Activated CD8-positive, alpha-beta T cell treated with anti-CD3 and anti-CD28 coated beads for 36 hours (primary cell): Measurements from ENCODE around the gene TAF9B. TPM values are rescaled to one million over a fixed set of nuclear protein-coding genes. Genes with fewer than 3 reads are reported as not detected.
A peak's percentile ranks its signal among the peaks of the same experiment; 100 is the strongest.
"Not testable (repeated sequence)": the region's sequence is repeated elsewhere in the genome, so short reads cannot be mapped to it uniquely, and the experiment has no call there.

Experiments
- ATAC-seq: fragments of 200-7000 bp; cut with Tn5 transposase; one replicate; pipeline ENCODE4 v1.10.0; 2021; ENCODE audit warnings: mild to moderate bottlenecking, moderate library complexity
- CTCF ChIA-PET: fragments of 350-600 bp; sonication (Branson Sonifier 250); formaldehyde crosslinking; loops from one replicate; lab custom pipeline; 2021; ENCODE audit warnings: antibody characterized with exemption; lab: Charles Lee
- POLR2A ChIA-PET: fragments of 350-600 bp; sonication (Branson Sonifier 250); formaldehyde crosslinking; loops from one replicate; lab custom pipeline; 2021; ENCODE audit warnings: antibody characterized with exemption; lab: Charles Lee
- DNase-seq: peaks from one replicate; pipeline ENCODE4 v3.0.0-alpha.2; 2020
- H3K27ac Mint-ChIP-seq: one replicate; pipeline ENCODE4 v1.8.0; 2021; ENCODE audit warnings: mild to moderate bottlenecking, mixed read lengths
- H3K27me3 Mint-ChIP-seq: one replicate; pipeline ENCODE4 v1.8.0; 2021; ENCODE audit warnings: mixed read lengths
- H3K36me3 Mint-ChIP-seq: one replicate; pipeline ENCODE4 v1.8.0; 2021; ENCODE audit warnings: low read depth, mixed read lengths
- H3K4me1 Mint-ChIP-seq: one replicate; pipeline ENCODE4 v1.8.0; 2021; ENCODE audit warnings: low read depth, mixed read lengths
- H3K4me3 Mint-ChIP-seq: one replicate; pipeline ENCODE4 v1.8.0; 2021; ENCODE audit warnings: mild to moderate bottlenecking, moderate library complexity, mixed read lengths
- H3K9me3 Mint-ChIP-seq: one replicate; pipeline ENCODE4 v1.8.0; 2021; ENCODE audit warnings: mixed read lengths
- intact Hi-C: fragments of 100-400 bp; cut with micrococcal nuclease; formaldehyde crosslinking; loops from one replicate; pipeline ENCODE4 v1.10.0; 2022
- total RNA-seq, 2 experiments: library from RNA; stranded (reverse); gene quantifications; one replicate each; pipeline ENCODE4 v1.2.3, GENCODE V29; 2021
- TF ChIP-seq, protein P1 (sequence below): fragments of 200-600 bp; IDR thresholded peaks from one replicate; pipeline ENCODE4 v1.8.0; 2022; ENCODE audit warnings: antibody characterized with exemption, mild to moderate bottlenecking

The TAF9B gene
- total RNA-seq, 2 experiments from 2014 or later, result 11.3 to 13.4 TPM

DNA sequence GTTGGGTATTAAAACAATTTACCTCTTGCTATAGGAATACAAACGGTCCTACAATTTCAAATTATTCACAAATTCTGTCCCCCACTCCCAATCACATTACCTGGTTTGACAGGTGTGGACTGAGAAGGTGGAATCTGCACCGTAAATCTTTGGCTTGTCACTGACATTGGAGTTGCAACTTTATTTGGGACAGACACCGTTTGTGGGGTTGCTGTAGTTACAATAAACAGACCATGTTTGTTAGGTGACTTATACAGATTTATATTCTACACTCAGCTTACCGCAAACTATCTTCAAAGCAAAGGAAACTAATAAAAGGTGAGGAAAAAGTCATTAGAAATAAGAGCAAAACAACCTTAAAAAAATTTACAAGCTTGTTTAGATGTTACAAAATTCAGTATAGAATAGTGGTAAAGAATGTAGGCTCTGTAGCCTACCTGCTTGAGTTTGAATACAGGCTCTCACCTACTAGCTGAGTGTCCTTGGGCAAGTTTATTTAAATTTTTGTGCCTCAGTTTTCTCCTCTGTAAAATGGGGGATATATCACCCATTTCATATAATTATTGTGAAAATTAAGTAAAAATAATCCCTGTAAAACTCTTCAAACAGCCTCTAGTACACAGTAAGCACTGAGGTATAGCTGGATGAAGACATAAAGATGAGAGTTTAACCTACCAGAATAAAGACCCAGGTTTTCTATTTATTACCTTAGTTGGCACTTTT is 6.1 kb downstream of the TAF9B start:
- Mint-ChIP-seq H3K27ac (no peak overlapping the region), H3K27me3 (no peaks in the 10 kb centered on the region), H3K36me3 (peaks cover 20% of the 10 kb centered on the region), H3K4me1 (peaks cover 8% of the 10 kb centered on the region), H3K4me3 (no peak overlapping the region), H3K9me3 (no peaks in the 10 kb centered on the region)
- ChIA-PET POLR2A (interaction anchor here (0.8 to 1.0 kb wide), 2 partner anchors 29 to 30 kb away, joined by 3 read pairs; partner anchors contain the start of gene PGK1), CTCF (no interaction called here)
- TF ChIP-seq, protein P1, sequence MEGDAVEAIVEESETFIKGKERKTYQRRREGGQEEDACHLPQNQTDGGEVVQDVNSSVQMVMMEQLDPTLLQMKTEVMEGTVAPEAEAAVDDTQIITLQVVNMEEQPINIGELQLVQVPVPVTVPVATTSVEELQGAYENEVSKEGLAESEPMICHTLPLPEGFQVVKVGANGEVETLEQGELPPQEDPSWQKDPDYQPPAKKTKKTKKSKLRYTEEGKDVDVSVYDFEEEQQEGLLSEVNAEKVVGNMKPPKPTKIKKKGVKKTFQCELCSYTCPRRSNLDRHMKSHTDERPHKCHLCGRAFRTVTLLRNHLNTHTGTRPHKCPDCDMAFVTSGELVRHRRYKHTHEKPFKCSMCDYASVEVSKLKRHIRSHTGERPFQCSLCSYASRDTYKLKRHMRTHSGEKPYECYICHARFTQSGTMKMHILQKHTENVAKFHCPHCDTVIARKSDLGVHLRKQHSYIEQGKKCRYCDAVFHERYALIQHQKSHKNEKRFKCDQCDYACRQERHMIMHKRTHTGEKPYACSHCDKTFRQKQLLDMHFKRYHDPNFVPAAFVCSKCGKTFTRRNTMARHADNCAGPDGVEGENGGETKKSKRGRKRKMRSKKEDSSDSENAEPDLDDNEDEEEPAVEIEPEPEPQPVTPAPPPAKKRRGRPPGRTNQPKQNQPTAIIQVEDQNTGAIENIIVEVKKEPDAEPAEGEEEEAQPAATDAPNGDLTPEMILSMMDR, result no peak
- ATAC-seq (no peak), DNase-seq (no peak)
- intact Hi-C loops, result loop anchor here (10.0 kb wide), 1 partner anchor 391 kb away; no protein-coding TSS in a partner anchor

DNA sequence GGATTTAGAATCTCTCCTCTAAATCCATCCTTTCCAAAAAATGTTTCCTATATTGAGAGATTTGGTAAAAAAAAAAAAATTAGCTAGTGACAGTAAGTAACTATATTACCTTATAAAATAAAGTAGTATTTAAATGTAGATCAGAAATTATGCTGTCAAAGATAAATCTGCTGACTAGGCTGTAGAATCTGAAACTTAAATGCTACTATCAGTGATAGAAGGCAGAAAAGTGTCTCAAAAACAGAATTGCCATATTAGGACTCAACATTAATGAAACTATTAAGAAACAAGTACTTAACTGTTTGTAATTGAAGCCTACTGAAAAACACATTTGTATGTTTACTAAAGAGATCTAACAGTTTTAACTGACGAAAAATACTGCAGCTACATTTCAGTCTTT is 8.3 kb downstream of the TAF9B start:
- H3K27ac Mint-ChIP-seq, result peak overlapping the region; percentile 59
- H3K4me1 Mint-ChIP-seq, result peaks cover 5% of the 10 kb centered on the region
- no peaks in the 10 kb centered on the region for H3K27me3 Mint-ChIP-seq
- no peak for ATAC-seq
- no peak for DNase-seq
- H3K9me3 Mint-ChIP-seq, result no peaks in the 10 kb centered on the region
- CTCF ChIA-PET, result no interaction called here
- POLR2A ChIA-PET, result interaction anchor here (2.4 to 3.9 kb wide), 3 partner anchors 8 to 26 kb away, joined by 8 to 29 read pairs (median 11); partner anchors contain the start of genes PGK1 and TAF9B
- TF ChIP-seq, protein P1, result no peak
- intact Hi-C loops, result loop anchor here (10.0 kb wide), 1 partner anchor 394 kb away; no protein-coding TSS in a partner anchor
- peaks cover 35% of the 10 kb centered on the region for H3K36me3 Mint-ChIP-seq
- no peak overlapping the region for H3K4me3 Mint-ChIP-seq

DNA sequence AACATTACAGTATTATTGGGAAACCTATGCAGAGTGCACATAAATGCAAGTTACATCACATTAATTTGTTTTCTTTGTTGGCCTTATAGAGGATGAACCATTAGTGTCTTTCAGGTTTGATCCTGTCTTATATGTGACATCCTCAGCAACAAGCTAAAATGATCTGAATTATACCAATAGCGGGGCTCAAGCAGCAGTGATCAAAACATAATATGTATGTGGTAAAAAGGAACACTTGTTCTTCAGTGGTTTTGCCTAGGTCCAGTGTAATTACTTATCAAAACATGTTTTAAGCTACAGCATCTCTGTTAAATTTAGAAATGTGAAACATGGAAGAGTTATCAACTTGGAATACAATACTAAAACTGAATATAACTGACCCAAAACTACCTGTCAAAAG is 9.1 kb downstream of the TAF9B start:
- intact Hi-C loops, result loop anchor here (10.0 kb wide), 1 partner anchor 394 kb away; no protein-coding TSS in a partner anchor
- Mint-ChIP-seq H3K27ac (peak overlapping the region; percentile 59), H3K36me3 (peaks cover 41% of the 10 kb centered on the region), H3K4me3 (peak overlapping the region; percentile 5), H3K9me3 (no peaks in the 10 kb centered on the region), H3K27me3 (no peaks in the 10 kb centered on the region), H3K4me1 (peaks cover 10% of the 10 kb centered on the region)
- DNase-seq (no peak), ATAC-seq (no peak)
- CTCF ChIA-PET, result no interaction called here
- TF ChIP-seq, protein P1, result no peak
- POLR2A ChIA-PET, result interaction anchor here (2.4 to 3.9 kb wide), 3 partner anchors 9 to 26 kb away, joined by 8 to 29 read pairs (median 11); partner anchors contain the start of genes PGK1 and TAF9B

DNA sequence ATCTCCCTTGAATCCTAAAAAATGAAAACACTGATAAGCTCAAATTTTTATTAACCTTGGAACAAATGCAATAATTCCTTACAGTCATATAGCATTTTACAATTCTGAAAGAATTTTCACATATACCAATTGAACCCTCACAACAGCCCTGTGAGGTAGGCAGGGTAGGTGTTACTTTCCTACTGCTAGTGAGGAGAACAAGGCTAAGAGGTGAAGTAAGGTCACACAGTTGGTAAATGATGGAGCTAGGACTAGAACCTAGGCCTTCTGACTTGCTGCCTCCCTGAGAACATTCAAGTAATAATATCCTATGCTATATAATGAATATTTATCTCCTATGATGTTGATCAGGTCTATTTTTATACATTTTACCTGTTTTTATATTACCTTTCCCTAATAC is 9.7 kb downstream of the TAF9B start:
- Mint-ChIP-seq H3K36me3 (peaks cover 46% of the 10 kb centered on the region), H3K27me3 (no peaks in the 10 kb centered on the region), H3K9me3 (no peaks in the 10 kb centered on the region), H3K4me1 (peaks cover 11% of the 10 kb centered on the region), H3K4me3 (no peak overlapping the region), H3K27ac (peak overlapping the region; percentile 78)
- ChIA-PET CTCF (no interaction called here), POLR2A (interaction anchor here (2.4 to 3.9 kb wide), 3 partner anchors 10 to 25 kb away, joined by 8 to 29 read pairs (median 11); partner anchors contain the start of genes PGK1 and TAF9B)
- intact Hi-C loops, result loop anchor here (10.0 kb wide), 1 partner anchor 395 kb away; no protein-coding TSS in a partner anchor
- peak; percentile 22 for ATAC-seq
- TF ChIP-seq, protein P1, result no peak
- DNase-seq, result no peak

DNA sequence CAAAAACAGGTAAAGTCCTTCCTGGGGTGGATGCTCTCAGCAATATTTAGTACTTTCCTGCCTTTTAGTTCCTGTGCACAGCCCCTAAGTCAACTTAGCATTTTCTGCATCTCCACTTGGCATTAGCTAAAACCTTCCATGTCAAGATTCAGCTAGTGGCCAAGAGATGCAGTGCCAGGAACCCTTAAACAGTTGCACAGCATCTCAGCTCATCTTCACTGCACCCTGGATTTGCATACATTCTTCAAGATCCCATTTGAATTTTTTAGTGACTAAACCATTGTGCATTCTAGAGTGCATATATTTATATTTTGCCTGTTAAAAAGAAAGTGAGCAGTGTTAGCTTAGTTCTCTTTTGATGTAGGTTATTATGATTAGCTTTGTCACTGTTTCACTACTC is 13.7 kb downstream of the TAF9B start:
- Mint-ChIP-seq H3K36me3 (peaks cover 69% of the 10 kb centered on the region), H3K4me1 (peaks cover 38% of the 10 kb centered on the region), H3K27ac (peak overlapping the region; percentile 30)
- ATAC-seq, intact Hi-C loops, H3K9me3 Mint-ChIP-seq, H3K4me3 Mint-ChIP-seq, H3K27me3 Mint-ChIP-seq, DNase-seq: not testable (repeated sequence)
- ChIA-PET CTCF (interaction anchor here (1.2 to 1.3 kb wide), 2 partner anchors 10 to 12 kb away, joined by 3 read pairs; no protein-coding TSS in a partner anchor), POLR2A (interaction anchor here (0.8 to 1.3 kb wide), 3 partner anchors 10 to 21 kb away, joined by 3 to 4 read pairs (median 4); partner anchors contain the start of genes PGK1 and TAF9B)
